Lower lobe of right lung (tissue), 2 donors: Measurements from ENCODE around the gene SHD. TPM values are rescaled to one million over a fixed set of nuclear protein-coding genes. Genes with fewer than 3 reads are reported as not detected.

Experiments used
- ATAC-seq, 2 donors: fragments of 200-7000 bp; cut with Tn5 transposase; one replicate each; pipeline ENCODE4 v1.9.1; 2020 to 2022; ENCODE audit warnings: mild to moderate bottlenecking in 2 of 2, moderate library complexity in 2 of 2
- DNase-seq: peaks from one replicate; pipeline ENCODE4 v3.0.0-alpha.2; 2020
- H3K27ac ChIP-seq: fragments of 200-600 bp; one replicate; pipeline ENCODE4 v1.8.0; 2022
- H3K27me3 ChIP-seq: fragments of 200-600 bp; one replicate; pipeline ENCODE4 v1.8.0; 2022; ENCODE audit warnings: low read depth
- H3K36me3 ChIP-seq: fragments of 200-600 bp; one replicate; pipeline ENCODE4 v1.8.0; 2022; ENCODE audit warnings: mild to moderate bottlenecking
- H3K4me1 ChIP-seq: fragments of 200-600 bp; one replicate; pipeline ENCODE4 v1.8.0; 2022
- H3K4me3 ChIP-seq: fragments of 200-600 bp; one replicate; pipeline ENCODE4 v1.8.0; 2022; ENCODE audit warnings: mild to moderate bottlenecking
- H3K9me3 ChIP-seq: fragments of 200-600 bp; one replicate; pipeline ENCODE4 v1.8.0; 2022
- intact Hi-C: fragments of 100-400 bp; cut with DNase I; formaldehyde crosslinking; loops from one replicate; pipeline ENCODE4 v1.11.0; 2022
- total RNA-seq: library from RNA; stranded (reverse); fragmentation: NEBNext Ultra II Directional; extraction: Animal tissue kit (Norgen Biotek cat#: 25700); gene quantifications from one replicate; pipeline ENCODE4 v1.2.1, GENCODE V29; 2021
- TF ChIP-seq, protein P1 (sequence below): fragments of 200-600 bp; IDR thresholded peaks from one replicate; pipeline ENCODE4 v1.8.0; 2022; ENCODE audit warnings: antibody characterized with exemption, mild to moderate bottlenecking
- donor health status: DM: no; HTN: yes; CAD: no; lungs with severe emphysema.

Gene SHD
- total RNA-seq, 1 donor from 2014 or later, result not detected

- ATAC-seq (no peak), DNase-seq (no peak)
- Histone ChIP-seq H3K4me3 (no peak overlapping the region), H3K36me3 (no peaks in the 10 kb centered on the region), H3K27me3 (peaks cover 27% of the 10 kb centered on the region), H3K4me1 (no peaks in the 10 kb centered on the region), H3K27ac (no peak overlapping the region), H3K9me3 (no peaks in the 10 kb centered on the region)
- TF ChIP-seq, protein P1, sequence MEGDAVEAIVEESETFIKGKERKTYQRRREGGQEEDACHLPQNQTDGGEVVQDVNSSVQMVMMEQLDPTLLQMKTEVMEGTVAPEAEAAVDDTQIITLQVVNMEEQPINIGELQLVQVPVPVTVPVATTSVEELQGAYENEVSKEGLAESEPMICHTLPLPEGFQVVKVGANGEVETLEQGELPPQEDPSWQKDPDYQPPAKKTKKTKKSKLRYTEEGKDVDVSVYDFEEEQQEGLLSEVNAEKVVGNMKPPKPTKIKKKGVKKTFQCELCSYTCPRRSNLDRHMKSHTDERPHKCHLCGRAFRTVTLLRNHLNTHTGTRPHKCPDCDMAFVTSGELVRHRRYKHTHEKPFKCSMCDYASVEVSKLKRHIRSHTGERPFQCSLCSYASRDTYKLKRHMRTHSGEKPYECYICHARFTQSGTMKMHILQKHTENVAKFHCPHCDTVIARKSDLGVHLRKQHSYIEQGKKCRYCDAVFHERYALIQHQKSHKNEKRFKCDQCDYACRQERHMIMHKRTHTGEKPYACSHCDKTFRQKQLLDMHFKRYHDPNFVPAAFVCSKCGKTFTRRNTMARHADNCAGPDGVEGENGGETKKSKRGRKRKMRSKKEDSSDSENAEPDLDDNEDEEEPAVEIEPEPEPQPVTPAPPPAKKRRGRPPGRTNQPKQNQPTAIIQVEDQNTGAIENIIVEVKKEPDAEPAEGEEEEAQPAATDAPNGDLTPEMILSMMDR, result no peak
- intact Hi-C loops, result no loop called here
Observed at GRCh38 chr19:4301590-4302242, 22.6 kb downstream of the SHD start.

DNA sequence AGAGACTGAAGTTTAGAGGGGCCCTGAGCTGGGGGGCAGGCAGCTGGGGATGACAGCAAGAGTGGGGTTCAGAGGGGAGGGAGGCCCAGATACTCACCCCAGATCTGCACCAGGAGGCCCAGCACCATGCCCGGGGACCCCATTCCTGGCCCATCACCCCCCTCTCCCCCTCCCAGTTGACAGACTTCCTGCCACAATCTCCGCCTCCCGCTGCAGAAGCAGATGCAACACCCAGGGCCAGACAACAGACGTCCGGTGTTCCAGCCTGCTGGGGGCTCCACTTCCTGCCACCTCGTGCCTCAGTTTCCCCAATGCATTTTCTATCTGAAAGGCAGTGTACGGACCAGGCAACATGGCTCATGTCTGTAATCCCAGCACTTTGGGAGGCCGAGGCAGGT is 23.2 kb downstream of the SHD start, which contains the start of gene TMIGD2:
Gene TMIGD2, minus strand, starts transcription at position 147 of the 398 bp plus-strand sequence. Its CDS starts 4 bp downstream, at position 143.
- intact Hi-C loops, result no loop called here
- TF ChIP-seq, protein P1, result no peak
- ATAC-seq (no peak), DNase-seq (no peak)
- Histone ChIP-seq H3K4me3 (no peak within 1 kb of the TSS), H3K4me1 (no peaks in the 10 kb centered on the region), H3K27me3 (peaks cover 23% of the 10 kb centered on the region), H3K9me3 (no peaks in the 10 kb centered on the region), H3K27ac (no peak within 1 kb of the TSS), H3K36me3 (no peaks in the 10 kb centered on the region)

GRCh38 chr19:4303819-4304537 is 24.9 kb downstream of the SHD start:
- DNase-seq (no peak), ATAC-seq (no peak)
- TF ChIP-seq, protein P1, result no peak
- Histone ChIP-seq H3K27ac (no peak overlapping the region), H3K4me1 (no peaks in the 10 kb centered on the region), H3K36me3 (no peaks in the 10 kb centered on the region), H3K9me3 (no peaks in the 10 kb centered on the region), H3K27me3 (peaks cover 23% of the 10 kb centered on the region), H3K4me3 (no peak overlapping the region)
- intact Hi-C loops, result no loop called here

- intact Hi-C loops, result no loop called here
- no peak for ATAC-seq
- peaks cover 23% of the 10 kb centered on the region for H3K27me3 ChIP-seq
- no peaks in the 10 kb centered on the region for H3K4me1 ChIP-seq
- TF ChIP-seq, protein P1, result no peak
- no peaks in the 10 kb centered on the region for H3K36me3 ChIP-seq
- no peak for DNase-seq
- no peak within 1 kb of the TSS for H3K27ac ChIP-seq
- H3K9me3 ChIP-seq, result no peaks in the 10 kb centered on the region
- H3K4me3 ChIP-seq, result no peak within 1 kb of the TSS
Observed at GRCh38 chr19:4304538-4305256, 25.6 kb downstream of the SHD start, which contains the start of gene FSD1. Gene FSD1 (plus strand): TSS chr19:4304598. CDS start chr19:4304747, 149 bp downstream.

GRCh38 chr19:4305257-4305612 is 26.2 kb downstream of the SHD start:
- TF ChIP-seq, protein P1, result no peak
- Histone ChIP-seq H3K4me1 (no peaks in the 10 kb centered on the region), H3K27ac (no peak overlapping the region), H3K27me3 (peaks cover 23% of the 10 kb centered on the region), H3K4me3 (no peak overlapping the region), H3K9me3 (no peaks in the 10 kb centered on the region), H3K36me3 (no peaks in the 10 kb centered on the region)
- DNase-seq (no peak), ATAC-seq (no peak)
- intact Hi-C loops, result no loop called here
